ENCODE data around the gene BICRA. TPM values are rescaled to one million over a fixed set of nuclear protein-coding genes. Genes with fewer than 3 reads are reported as not detected.
"Not testable (repeated sequence)": the region's sequence is repeated elsewhere in the genome, so short reads cannot be mapped to it uniquely, and the experiment has no call there.

Gene BICRA
- total RNA-seq, 1 experiment from 2014 or later = 13.1 TPM

GRCh38 chr19:47745010-47745901 lies 136.3 kb downstream of the BICRA start, which contains the start of gene NOP53:
Gene NOP53 (plus strand): TSS chr19:47745546. CDS start chr19:47745560, 14 bp downstream.
- no peaks in the 10 kb centered on the region for H3K27me3 Mint-ChIP-seq (ENCODE audit: insufficient read depth, unreplicated experiment)
- H3K27ac Mint-ChIP-seq (ENCODE audit: low read depth, unreplicated experiment) = peak within 1 kb of the TSS; percentile 97
- peak; percentile 98 for DNase-seq (ENCODE audit: unreplicated experiment)
- H3K36me3 Mint-ChIP-seq (ENCODE audit: insufficient read depth, unreplicated experiment) = peaks cover 83% of the 10 kb centered on the region
- peak within 1 kb of the TSS; percentile 89 for H3K4me3 Mint-ChIP-seq (ENCODE audit: unreplicated experiment)
- intact Hi-C loops (cut with micrococcal nuclease) = no loop called here
- ChIA-PET CTCF (interaction anchor here (0.6 to 7.1 kb wide), 10 partner anchors 11 to 619 kb away, joined by 3 to 78 read pairs (median 4); partner anchors contain the start of genes EHD2, SYNGR4 and TMEM143), POLR2A (interaction anchor here (0.9 to 9.5 kb wide), 12 partner anchors 9 to 396 kb away, joined by 3 to 259 read pairs (median 4); partner anchors contain the start of genes DHX34 and EHD2)
- no peaks in the 10 kb centered on the region for H3K9me3 Mint-ChIP-seq (ENCODE audit: unreplicated experiment)
- TF ChIP-seq CTCF (IDR thresholded peaks at IDR 0.05; ENCODE audit: unreplicated experiment) = no peak
- H3K4me1 Mint-ChIP-seq (ENCODE audit: insufficient read depth, unreplicated experiment) = no peaks in the 10 kb centered on the region
- BruUV-seq (replicated peaks) = TSS peak; percentile 45

- intact Hi-C loops (cut with micrococcal nuclease); H3K9me3 Mint-ChIP-seq (ENCODE audit: unreplicated experiment); H3K4me1 Mint-ChIP-seq (ENCODE audit: insufficient read depth, unreplicated experiment); H3K27me3 Mint-ChIP-seq (ENCODE audit: insufficient read depth, unreplicated experiment); DNase-seq (ENCODE audit: unreplicated experiment): not testable (repeated sequence)
- POLR2A ChIA-PET = interaction anchor here (1.1 to 9.5 kb wide), 6 partner anchors 10 to 82 kb away, joined by 3 to 259 read pairs (median 7); partner anchors contain the start of gene EHD2
- peaks cover 84% of the 10 kb centered on the region for H3K36me3 Mint-ChIP-seq (ENCODE audit: insufficient read depth, unreplicated experiment)
- TSS peak; percentile 38 for BruUV-seq (replicated peaks)
- peak overlapping the region; percentile 89 for H3K4me3 Mint-ChIP-seq (ENCODE audit: unreplicated experiment)
- peak overlapping the region; percentile 97 for H3K27ac Mint-ChIP-seq (ENCODE audit: low read depth, unreplicated experiment)
- CTCF ChIA-PET = interaction anchor here (0.6 to 7.1 kb wide), 5 partner anchors 34 to 618 kb away, joined by 3 to 78 read pairs (median 4); partner anchors contain the start of genes EHD2, SYNGR4 and TMEM143
Measured at GRCh38 chr19:47746129-47746528, 137.2 kb downstream of the BICRA start.

DNA sequence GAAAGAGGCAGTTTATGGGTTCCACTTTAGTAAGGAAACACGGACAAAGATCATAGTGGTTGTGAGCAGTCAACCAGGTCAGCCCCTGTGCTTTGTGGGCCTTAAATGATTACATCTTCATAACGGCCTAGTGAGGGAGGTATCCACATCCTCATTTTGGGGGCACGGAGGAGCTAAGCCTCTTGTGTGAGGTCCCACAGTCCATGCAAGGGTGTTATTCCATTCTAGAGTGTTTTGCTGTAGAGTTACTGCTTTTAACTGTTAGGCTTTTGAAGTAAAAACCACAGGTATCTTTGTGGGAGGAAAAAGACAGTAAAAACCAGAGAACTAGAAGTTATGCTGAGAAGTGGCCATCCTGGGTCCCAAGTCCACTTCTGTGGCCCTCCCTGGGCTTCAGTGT lies 140.4 kb downstream of the BICRA start:
- no peak for DNase-seq (ENCODE audit: unreplicated experiment)
- BruUV-seq (replicated peaks) = no TSS peak
- peaks cover 77% of the 10 kb centered on the region for H3K36me3 Mint-ChIP-seq (ENCODE audit: insufficient read depth, unreplicated experiment)
- H3K4me1 Mint-ChIP-seq (ENCODE audit: insufficient read depth, unreplicated experiment) = no peaks in the 10 kb centered on the region
- H3K27ac Mint-ChIP-seq (ENCODE audit: low read depth, unreplicated experiment) = no peak overlapping the region
- no peak overlapping the region for H3K4me3 Mint-ChIP-seq (ENCODE audit: unreplicated experiment)
- no peaks in the 10 kb centered on the region for H3K27me3 Mint-ChIP-seq (ENCODE audit: insufficient read depth, unreplicated experiment)
- H3K9me3 Mint-ChIP-seq (ENCODE audit: unreplicated experiment) = no peaks in the 10 kb centered on the region
- no peak for TF ChIP-seq CTCF (IDR thresholded peaks at IDR 0.05; ENCODE audit: unreplicated experiment)
- POLR2A ChIA-PET = interaction anchor here (0.5 to 7.9 kb wide), 2 partner anchors 36 to 141 kb away, joined by 5 to 259 read pairs; partner anchors contain the start of gene EHD2
- intact Hi-C loops (cut with micrococcal nuclease) = no loop called here
- CTCF ChIA-PET = interaction anchor here (1.9 kb wide), 1 partner anchor 16 kb away, joined by 8 read pairs; no protein-coding TSS in a partner anchor

DNA sequence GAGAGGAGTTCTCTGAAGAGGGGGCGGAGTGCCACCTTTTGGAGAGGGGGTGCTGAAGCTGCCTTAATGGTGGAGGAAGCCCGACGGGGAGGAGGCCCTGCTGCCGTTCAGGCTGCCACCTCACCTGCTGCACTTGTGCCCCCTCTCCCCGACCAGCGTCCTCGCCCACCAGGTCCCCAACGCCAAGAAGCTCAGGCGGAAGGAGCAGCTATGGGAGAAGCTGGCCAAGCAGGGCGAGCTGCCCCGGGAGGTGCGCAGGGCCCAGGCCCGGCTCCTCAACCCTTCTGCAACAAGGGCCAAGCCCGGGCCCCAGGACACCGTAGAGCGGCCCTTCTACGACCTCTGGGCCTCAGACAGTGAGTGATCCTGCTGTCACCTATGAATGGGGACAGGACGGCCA lies 141.8 kb downstream of the BICRA start:
- H3K4me1 Mint-ChIP-seq (ENCODE audit: insufficient read depth, unreplicated experiment) = no peaks in the 10 kb centered on the region
- ChIA-PET POLR2A (interaction anchor here (1.0 to 1.1 kb wide), 2 partner anchors 28 to 37 kb away, joined by 3 to 4 read pairs; partner anchors contain the start of gene SELENOW), CTCF (interaction anchor here (1.2 kb wide), 1 partner anchor 15 kb away, joined by 9 read pairs; no protein-coding TSS in a partner anchor)
- H3K36me3 Mint-ChIP-seq (ENCODE audit: insufficient read depth, unreplicated experiment) = peaks cover 69% of the 10 kb centered on the region
- intact Hi-C loops (cut with micrococcal nuclease) = no loop called here
- no TSS peak for BruUV-seq (replicated peaks)
- DNase-seq (ENCODE audit: unreplicated experiment) = no peak
- TF ChIP-seq CTCF (IDR thresholded peaks at IDR 0.05; ENCODE audit: unreplicated experiment) = no peak
- no peaks in the 10 kb centered on the region for H3K27me3 Mint-ChIP-seq (ENCODE audit: insufficient read depth, unreplicated experiment)
- no peak overlapping the region for H3K4me3 Mint-ChIP-seq (ENCODE audit: unreplicated experiment)
- H3K27ac Mint-ChIP-seq (ENCODE audit: low read depth, unreplicated experiment) = no peak overlapping the region
- H3K9me3 Mint-ChIP-seq (ENCODE audit: unreplicated experiment) = no peaks in the 10 kb centered on the region

Measured in MCF 10A (cell line).